ENCODE data around the gene RET.

RET gene

GRCh38 chr10:43111101-43111500, 34.2 kb downstream of the RET start:
- no peak for DNase-seq

GRCh38 chr10:43111921-43112607, 35.2 kb downstream of the RET start:
- DNase-seq = no peak

- DNase-seq = no peak
Observed at GRCh38 chr10:43112608-43112961, 35.7 kb downstream of the RET start.

GRCh38 chr10:43113201-43114087, 36.6 kb downstream of the RET start:
- DNase-seq = no peak

GRCh38 chr10:43114088-43114742, 37.3 kb downstream of the RET start:
- no peak for DNase-seq

GRCh38 chr10:43114743-43115611, 38.1 kb downstream of the RET start:
- no peak for DNase-seq

GRCh38 chr10:43115881-43116595, 39.2 kb downstream of the RET start:
- DNase-seq = no peak

GRCh38 chr10:43116596-43116995, 39.7 kb downstream of the RET start:
- no peak for DNase-seq

GRCh38 chr10:43117031-43117776, 40.3 kb downstream of the RET start:
- DNase-seq = no peak

GRCh38 chr10:43117777-43118583, 41.1 kb downstream of the RET start:
- DNase-seq = no peak

- DNase-seq = no peak
Observed at GRCh38 chr10:43118631-43119415, 42.0 kb downstream of the RET start.

GRCh38 chr10:43119416-43120115, 42.7 kb downstream of the RET start:
- no peak for DNase-seq

GRCh38 chr10:43120116-43120928, 43.5 kb downstream of the RET start:
- DNase-seq = no peak

GRCh38 chr10:43120929-43121314, 44.1 kb downstream of the RET start:
- DNase-seq = peak; percentile 53

GRCh38 chr10:43121444-43121843, 44.6 kb downstream of the RET start:
- no peak for DNase-seq

GRCh38 chr10:43122096-43122495, 45.2 kb downstream of the RET start:
- DNase-seq = no peak

- no peak for DNase-seq
Observed at GRCh38 chr10:43122826-43123225, 46.0 kb downstream of the RET start.
